Stomach (tissue), 9 donors: ENCODE results near the gene ZNF593OS. TPM values are rescaled to one million over a fixed set of nuclear protein-coding genes. Genes with fewer than 3 reads are reported as not detected.

ENCODE experiments used
- DNase-seq, 2 donors: peaks; one replicate each; pipeline versions ENCODE4 v3.0.0 to v3.0.0-alpha.2; 2013 to 2019
- H3K27ac ChIP-seq, 5 donors: fragments of 200-600 bp in 4 of 5; sonication (generic) in 4 of 5; one replicate each; pipeline ENCODE4 v1.5.1; 2013 to 2019; ENCODE audit warnings: mild to moderate bottlenecking in 1 of 5, moderate library complexity in 1 of 5
- H3K27me3 ChIP-seq, 3 donors: fragments of 200-600 bp; sonication (generic); one replicate each; pipeline ENCODE4 v1.5.1; 2017 to 2019; ENCODE audit warnings: mixed run types in 1 of 3
- H3K36me3 ChIP-seq, 4 donors: fragments of 200-600 bp; sonication (generic); 1 replicate in 3 of 4; 2 replicates in 1 of 4; pipeline ENCODE4 v1.5.1; 2016 to 2019
- H3K4me1 ChIP-seq, 4 donors: fragments of 200-600 bp; sonication (generic); one replicate each; pipeline ENCODE4 v1.5.1; 2016 to 2019
- H3K4me3 ChIP-seq, 4 donors: fragments of 200-600 bp; sonication (generic) in 3 of 4; one replicate each; pipeline ENCODE4 v1.5.1; 2016 to 2019; ENCODE audit warnings: mild to moderate bottlenecking in 1 of 4
- H3K9me3 ChIP-seq, 4 donors: fragments of 200-600 bp; sonication (generic); one replicate each; pipeline ENCODE4 v1.5.1; 2016 to 2019
- CTCF ChIP-seq, 7 experiments: fragments of 450-650 bp in 4 of 7; fragments of 200-600 bp in 3 of 7; sonication (generic) in 3 of 7; IDR thresholded peaks; one replicate each; pipeline ENCODE4 v1.5.1; 2016 to 2019; ENCODE audit warnings: antibody characterized with exemption in 7 of 7, control low read depth in 2 of 7, mild to moderate bottlenecking in 1 of 7
- EP300 ChIP-seq: sonication (generic); formaldehyde crosslinking; IDR thresholded peaks from one replicate; pipeline ENCODE4 v1.6.1; 2017; ENCODE audit warnings: antibody characterized with exemption
- POLR2A ChIP-seq, 4 donors: fragments of 450-650 bp; IDR thresholded peaks; one replicate each; pipeline ENCODE4 v1.6.1; 2016; ENCODE audit warnings: antibody characterized with exemption in 4 of 4, control low read depth in 2 of 4, mild to moderate bottlenecking in 1 of 4, moderate library complexity in 1 of 4
- POLR2AphosphoS5 ChIP-seq, 3 donors: sonication (generic); formaldehyde crosslinking; IDR thresholded peaks; one replicate each; pipeline ENCODE4 v1.6.1; 2016; ENCODE audit warnings: antibody characterized with exemption in 3 of 3
- WGBS, 5 donors: extraction: QIAGEN DNeasy Blood & Tissue Kit in 3 of 5; methylation state at CpG; one replicate each; pipeline versions ENCODE4 v1.1.5 to v1.1.7; 2013 to 2018; 5-methylcytosine and 5-hydroxymethylcytosine counted together
- intact Hi-C: fragments of 100-400 bp; cut with DNase I; formaldehyde crosslinking; loops from one replicate; pipeline ENCODE4 v1.15.1; 2023; ENCODE audit warnings: low total_unique reads
- polyA plus RNA-seq, 3 donors: library from polyadenylated mRNA; stranded (reverse); fragments of 200-250 nt; gene quantifications; one replicate each; pipeline ENCODE4 v1.2.3, GENCODE V29; 2013
- total RNA-seq, 5 donors: library from RNA; depleted of rRNA; stranded (reverse); fragments of >200 nt; gene quantifications; one replicate each; pipeline versions ENCODE4 v1.1.0 to v1.2.3, GENCODE V29; 2014 to 2016
- donor health status: healthy with polysubstance abuse.
- donor health status: Bipolar disorder and iron deficiency.
- donor health status: healthy.

Gene ZNF593OS
- total and polyA plus RNA-seq, 8 donors: 0.30 to 0.76 TPM; not detected in 6

DNA sequence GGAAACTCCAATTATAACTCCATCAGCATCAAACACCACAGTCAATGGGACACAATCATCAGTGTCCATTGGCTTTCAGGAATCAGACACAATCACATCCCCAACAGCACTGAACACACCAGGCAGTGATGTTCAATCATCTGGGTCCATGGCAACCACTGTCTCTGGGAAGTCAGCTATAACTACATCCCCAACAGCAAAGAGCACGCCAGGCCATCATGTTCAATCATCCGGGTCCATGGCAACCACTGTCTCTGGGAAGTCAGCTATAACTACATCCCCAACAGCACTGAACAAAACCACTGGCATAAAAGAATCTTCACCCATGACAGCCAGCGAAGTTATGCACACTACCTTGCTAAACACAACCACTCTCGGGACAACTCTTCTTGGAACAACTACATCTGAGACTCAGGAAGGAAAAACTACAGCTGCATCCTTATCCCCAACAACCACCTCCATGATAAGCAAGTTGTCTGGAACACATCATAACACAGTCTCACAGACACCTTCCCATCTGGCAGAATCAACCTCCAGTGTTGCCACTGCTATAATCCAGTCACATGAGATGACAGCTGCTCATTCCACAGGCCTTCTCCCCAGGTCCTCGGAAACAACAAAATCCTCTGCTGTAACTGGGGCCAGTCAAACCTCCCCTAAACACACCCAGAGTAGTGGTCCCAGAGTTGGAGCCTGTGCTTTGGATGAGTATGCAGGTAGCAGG, 38.7 kb upstream of the ZNF593OS start:
- Histone ChIP-seq H3K9me3 (no peaks in the 10 kb centered on the region), H3K4me1 (no peaks in the 10 kb centered on the region), H3K27ac (no peak overlapping the region), H3K4me3 (no peak overlapping the region), H3K27me3 (no peaks in the 10 kb centered on the region), H3K36me3 (no peaks in the 10 kb centered on the region)
- WGBS, 5 donors: 79 to 86% (median 85%) methylated on average over 5 of the region's 5 CpGs
- intact Hi-C loops: no loop called here
- TF ChIP-seq CTCF (IDR thresholded peaks at IDR 0.05): no peak
- no peak for TF ChIP-seq POLR2A (IDR thresholded peaks at IDR 0.05)
- no peak for TF ChIP-seq POLR2AphosphoS5 (IDR thresholded peaks at IDR 0.05)
- DNase-seq: no peak

GRCh38 chr1:26203642-26204318, 32.1 kb upstream of the ZNF593OS start:
- Histone ChIP-seq H3K27me3 (peaks cover 0 to 15% (median 2%) of the 10 kb centered on the region in 3 donors), H3K4me1 (peaks cover 0 to 7% (median 3%) of the 10 kb centered on the region in 4 donors), H3K27ac (no peak overlapping the region), H3K36me3 (no peaks in the 10 kb centered on the region), H3K4me3 (no peak overlapping the region), H3K9me3 (no peaks in the 10 kb centered on the region)
- 67 to 79% (median 70%) methylated on average over 9 of the region's 9 CpGs for WGBS, 5 donors
- intact Hi-C loops: no loop called here
- no peak for TF ChIP-seq POLR2AphosphoS5 (IDR thresholded peaks at IDR 0.05)
- TF ChIP-seq CTCF (IDR thresholded peaks at IDR 0.05): no peak
- no peak for TF ChIP-seq POLR2A (IDR thresholded peaks at IDR 0.05)
- TF ChIP-seq EP300: no peak
- DNase-seq: no peak

GRCh38 chr1:26200413-26200812, 28.8 kb upstream of the ZNF593OS start:
- Histone ChIP-seq H3K27ac (no peak overlapping the region), H3K9me3 (no peaks in the 10 kb centered on the region), H3K27me3 (peaks cover 0 to 15% (median 7%) of the 10 kb centered on the region in 3 donors), H3K4me1 (peaks cover 0 to 7% (median 3%) of the 10 kb centered on the region in 4 donors), H3K36me3 (no peaks in the 10 kb centered on the region), H3K4me3 (no peak overlapping the region)
- intact Hi-C loops: no loop called here
- DNase-seq: no peak
- no peak for TF ChIP-seq CTCF (IDR thresholded peaks at IDR 0.05)
- TF ChIP-seq POLR2AphosphoS5 (IDR thresholded peaks at IDR 0.05): no peak
- TF ChIP-seq POLR2A (IDR thresholded peaks at IDR 0.05): no peak
- no peak for TF ChIP-seq EP300
- 82 to 97% (median 90%) methylated on average over 5 of the region's 5 CpGs for WGBS, 5 donors

DNA sequence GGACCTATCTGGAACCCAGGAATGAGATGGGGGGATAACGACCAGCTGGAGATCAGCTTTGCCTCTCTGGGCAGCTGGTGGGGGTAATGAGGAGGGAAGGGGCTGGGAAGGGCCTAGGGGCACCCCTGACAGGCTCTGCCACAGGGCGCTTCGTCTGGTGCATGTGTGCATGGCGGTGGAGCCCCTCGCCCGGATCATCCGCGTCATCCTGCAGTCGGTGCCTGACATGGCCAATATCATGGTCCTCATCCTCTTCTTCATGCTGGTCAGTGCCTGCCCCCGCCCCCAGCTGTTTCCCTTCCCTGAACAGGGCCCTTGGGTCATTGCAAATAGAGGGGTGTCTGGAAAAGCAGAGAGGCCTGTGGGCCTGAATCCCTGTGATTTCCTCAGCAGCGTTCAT, 26.2 kb upstream of the ZNF593OS start:
- peaks cover 0 to 14% (median 5%) of the 10 kb centered on the region in 3 donors for H3K27me3 ChIP-seq
- TF ChIP-seq POLR2AphosphoS5 (IDR thresholded peaks at IDR 0.05): no peak
- no peak for TF ChIP-seq CTCF (IDR thresholded peaks at IDR 0.05)
- TF ChIP-seq POLR2A (IDR thresholded peaks at IDR 0.05): no peak
- intact Hi-C loops: no loop called here
- H3K9me3 ChIP-seq: no peaks in the 10 kb centered on the region
- H3K4me3 ChIP-seq: no peak overlapping the region
- H3K4me1 ChIP-seq: peaks cover 0 to 7% (median 3%) of the 10 kb centered on the region in 4 donors
- no peak for DNase-seq
- H3K36me3 ChIP-seq: no peaks in the 10 kb centered on the region
- 76 to 92% (median 89%) methylated on average over 3 to 11 of the region's 11 CpGs for WGBS, 5 donors
- no peak overlapping the region for H3K27ac ChIP-seq
